ENCODE results near the gene RNF111. TPM values are rescaled to one million over a fixed set of nuclear protein-coding genes. Genes with fewer than 3 reads are reported as not detected.
A peak's percentile ranks its signal among the peaks of the same experiment; 100 is the strongest.

The RNF111 gene
- total and polyA plus RNA-seq, 10 of the 15 experiments (the other 5 are each of a cell fraction or from before 2014, with no cell fraction given): 8.6 to 34.7 (median 15.7) TPM

DNA sequence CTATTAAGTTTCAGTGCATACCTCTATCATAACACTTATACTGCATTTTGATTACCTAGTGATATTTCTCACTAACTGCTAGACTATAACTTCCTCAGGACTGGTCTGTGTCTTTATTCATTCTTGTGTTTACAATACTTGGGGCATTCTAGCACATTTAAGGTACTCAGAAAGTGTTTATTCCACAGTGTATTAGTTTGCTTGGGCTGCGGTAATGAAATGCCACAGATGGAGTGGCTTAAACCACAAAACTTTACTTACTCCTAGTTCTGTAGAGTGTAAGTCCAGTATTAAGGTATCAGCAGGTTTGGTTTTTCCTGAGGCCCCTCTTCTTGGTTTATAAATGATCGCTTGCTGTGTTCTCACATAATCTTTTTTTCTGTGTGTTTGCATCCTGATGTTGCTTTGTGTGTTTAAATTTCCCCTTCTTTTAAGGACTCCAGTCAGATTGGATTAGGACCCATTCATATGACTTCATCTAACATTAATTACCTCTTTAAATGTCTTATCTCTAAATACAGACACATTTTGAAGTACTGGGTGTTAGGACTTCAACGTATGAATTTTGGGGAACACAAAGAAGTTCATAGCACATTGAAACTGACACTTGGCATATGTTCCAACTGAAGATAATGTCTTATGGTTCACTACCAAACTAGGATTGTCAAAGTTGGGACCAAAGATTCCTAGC, 23.9 kb downstream of the RNF111 start:
- no peak overlapping the region for H3K4me2 ChIP-seq (ENCODE audit: control insufficient read depth, insufficient read depth)
- H3K36me3 ChIP-seq (ENCODE audit: control insufficient read depth in 2 of 2, insufficient read depth in 2 of 2, low read length in 1 of 2): peaks cover 0 to 9% of the 10 kb centered on the region in 2 experiments; a peak in 2 of 4 replicates
- H4K20me1 ChIP-seq (ENCODE audit: control insufficient read depth, insufficient read depth): no peaks in the 10 kb centered on the region
- 81% methylated on average over 3 of the region's 3 CpGs for WGBS (ENCODE audit: insufficient coverage, insufficient replicate concordance, low lambda C conversion rate, missing lambda C conversion rate)
- DNase-seq (ENCODE audit: low read depth, low spot score): no peak
- no peak overlapping the region for H2AFZ ChIP-seq (ENCODE audit: control insufficient read depth, low read depth, low read length)
- peak; percentile 29; the same call in 1 of the 2 replicates for TF ChIP-seq RUNX3 (IDR thresholded peaks at IDR 0.05; ENCODE audit: low read length)
- TF ChIP-seq RAD51 (IDR thresholded peaks at IDR 0.05): no peak
- H3K4me3 ChIP-seq: no peak overlapping the region
- no TSS peak for BruUV-seq (replicated peaks)
- no peak overlapping the region for H3K9ac ChIP-seq (ENCODE audit: control insufficient read depth, insufficient read depth, low read length)
- H3K27me3 ChIP-seq (replicated peaks in 1 of 2; ENCODE audit: control insufficient read depth in 2 of 2, insufficient read depth in 2 of 2, low read length in 1 of 2): no peaks in the 10 kb centered on the region
- ChIA-PET POLR2A (interaction anchor here (0.6 kb wide), 1 partner anchor 114 kb away, joined by 4 read pairs; no protein-coding TSS in a partner anchor), SMC1A (ENCODE audit: uncharacterized antibody, unreplicated experiment) (no interaction called here), RAD21 (ENCODE audit: unreplicated experiment) (no interaction called here), CTCF (no interaction called here)
- in situ Hi-C loops (cut with MboI): no loop called here
- peaks cover 32% of the 10 kb centered on the region for H3K79me2 ChIP-seq (ENCODE audit: control insufficient read depth, insufficient read depth, low read length)
- H3K27ac ChIP-seq (ENCODE audit: control insufficient read depth, insufficient read depth): no peak overlapping the region
- no peak for ATAC-seq
- no peaks in the 10 kb centered on the region; the same call in 2 of the 3 replicates for H3K9me3 ChIP-seq (replicated peaks; ENCODE audit: control insufficient read depth, insufficient read depth, low read length)
- intact Hi-C loops (cut with micrococcal nuclease; ENCODE audit: unreplicated experiment): no loop called here
- no peaks in the 10 kb centered on the region; the same call in 1 of the 2 replicates for H3K4me1 ChIP-seq (ENCODE audit: control insufficient read depth, insufficient read depth, low read length)
- FAIRE-seq: no peak

GRCh38 chr15:59013246-59013873, 25.9 kb downstream of the RNF111 start:
- intact Hi-C loops (cut with micrococcal nuclease; ENCODE audit: unreplicated experiment): no loop called here
- ATAC-seq (no peak), FAIRE-seq (no peak), DNase-seq (ENCODE audit: low read depth, low spot score) (no peak)
- ChIA-PET POLR2A (interaction anchor here (0.6 kb wide), 1 partner anchor 29 kb away, joined by 3 read pairs; no protein-coding TSS in a partner anchor), SMC1A (ENCODE audit: uncharacterized antibody, unreplicated experiment) (interaction anchor here (0.7 to 2.1 kb wide), 3 partner anchors 10 to 301 kb away, joined by 3 to 8 read pairs (median 4); no protein-coding TSS in a partner anchor), RAD21 (ENCODE audit: unreplicated experiment) (no interaction called here), CTCF (no interaction called here)
- H4K20me1 ChIP-seq (ENCODE audit: control insufficient read depth, insufficient read depth): no peaks in the 10 kb centered on the region; the same call in 1 of the 2 replicates
- H3K79me2 ChIP-seq (ENCODE audit: control insufficient read depth, insufficient read depth, low read length): peaks cover 35% of the 10 kb centered on the region
- WGBS (ENCODE audit: insufficient coverage, insufficient replicate concordance, low lambda C conversion rate, missing lambda C conversion rate): 80% methylated on average over 3 of the region's 3 CpGs
- no peaks in the 10 kb centered on the region for H3K27me3 ChIP-seq (replicated peaks in 1 of 2; ENCODE audit: control insufficient read depth in 2 of 2, insufficient read depth in 2 of 2, low read length in 1 of 2)
- no peak overlapping the region for H2AFZ ChIP-seq (ENCODE audit: control insufficient read depth, low read depth, low read length)
- in situ Hi-C loops (cut with MboI): no loop called here
- H3K4me2 ChIP-seq (ENCODE audit: control insufficient read depth, insufficient read depth): no peak overlapping the region
- no TSS peak for BruUV-seq (replicated peaks)
- no peak overlapping the region for H3K27ac ChIP-seq (ENCODE audit: control insufficient read depth, insufficient read depth)
- no peak overlapping the region for H3K9ac ChIP-seq (ENCODE audit: control insufficient read depth, insufficient read depth, low read length)
- peaks cover 0 to 11% of the 10 kb centered on the region in 2 experiments; a peak in 2 of 4 replicates for H3K36me3 ChIP-seq (ENCODE audit: control insufficient read depth in 2 of 2, insufficient read depth in 2 of 2, low read length in 1 of 2)
- H3K9me3 ChIP-seq (replicated peaks; ENCODE audit: control insufficient read depth, insufficient read depth, low read length): no peaks in the 10 kb centered on the region; the same call in 2 of the 3 replicates
- H3K4me3 ChIP-seq: no peak overlapping the region
- H3K4me1 ChIP-seq (ENCODE audit: control insufficient read depth, insufficient read depth, low read length): no peaks in the 10 kb centered on the region; the same call in 1 of the 2 replicates
- TF ChIP-seq GABPA (IDR thresholded peaks at IDR 0.05; ENCODE audit: low read depth): no peak
- TF ChIP-seq, protein P1, sequence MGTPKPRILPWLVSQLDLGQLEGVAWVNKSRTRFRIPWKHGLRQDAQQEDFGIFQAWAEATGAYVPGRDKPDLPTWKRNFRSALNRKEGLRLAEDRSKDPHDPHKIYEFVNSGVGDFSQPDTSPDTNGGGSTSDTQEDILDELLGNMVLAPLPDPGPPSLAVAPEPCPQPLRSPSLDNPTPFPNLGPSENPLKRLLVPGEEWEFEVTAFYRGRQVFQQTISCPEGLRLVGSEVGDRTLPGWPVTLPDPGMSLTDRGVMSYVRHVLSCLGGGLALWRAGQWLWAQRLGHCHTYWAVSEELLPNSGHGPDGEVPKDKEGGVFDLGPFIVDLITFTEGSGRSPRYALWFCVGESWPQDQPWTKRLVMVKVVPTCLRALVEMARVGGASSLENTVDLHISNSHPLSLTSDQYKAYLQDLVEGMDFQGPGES (IDR thresholded peaks at IDR 0.05): no peak
- TF ChIP-seq PBX3 (IDR thresholded peaks at IDR 0.05; ENCODE audit: insufficient replicate concordance, low read depth, low read length): no peak
- no peak for TF ChIP-seq ASH2L (IDR thresholded peaks at IDR 0.05; ENCODE audit: borderline replicate concordance, low read depth)
- TF ChIP-seq ZNF622 (IDR thresholded peaks at IDR 0.05): no peak
- no peak for TF ChIP-seq SKIL (IDR thresholded peaks at IDR 0.05; ENCODE audit: low read depth, poor library complexity, severe bottlenecking)
- TF ChIP-seq, protein P2, sequence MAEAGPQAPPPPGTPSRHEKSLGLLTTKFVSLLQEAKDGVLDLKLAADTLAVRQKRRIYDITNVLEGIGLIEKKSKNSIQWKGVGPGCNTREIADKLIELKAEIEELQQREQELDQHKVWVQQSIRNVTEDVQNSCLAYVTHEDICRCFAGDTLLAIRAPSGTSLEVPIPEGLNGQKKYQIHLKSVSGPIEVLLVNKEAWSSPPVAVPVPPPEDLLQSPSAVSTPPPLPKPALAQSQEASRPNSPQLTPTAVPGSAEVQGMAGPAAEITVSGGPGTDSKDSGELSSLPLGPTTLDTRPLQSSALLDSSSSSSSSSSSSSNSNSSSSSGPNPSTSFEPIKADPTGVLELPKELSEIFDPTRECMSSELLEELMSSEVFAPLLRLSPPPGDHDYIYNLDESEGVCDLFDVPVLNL (IDR thresholded peaks at IDR 0.05; ENCODE audit: low read depth, low read length): no peak
- no peak for TF ChIP-seq TARDBP (IDR thresholded peaks at IDR 0.05; ENCODE audit: borderline replicate concordance)

Measured in GM12878 (cell line).